Spinal cord (tissue), 10 donors: ENCODE results near the gene CXCL14. TPM values are rescaled to one million over a fixed set of nuclear protein-coding genes. Genes with fewer than 3 reads are reported as not detected.

ENCODE experiments used
- DNase-seq, 6 donors: peaks; one replicate each; pipeline versions ENCODE4 v3.0.0 to v3.0.0-alpha.2; 2013 to 2015; ENCODE audit warnings: low spot score in 6 of 6, low read depth in 4 of 6
- H3K27ac ChIP-seq: one replicate; pipeline ENCODE4 v1.5.1; 2013; ENCODE audit warnings: low read depth, low read length, control low read depth
- H3K27me3 ChIP-seq: one replicate; pipeline ENCODE4 v1.6.1; 2013; ENCODE audit warnings: low read length; ENCODE audit not compliant: control insufficient read depth, insufficient read depth
- H3K36me3 ChIP-seq: one replicate; pipeline ENCODE4 v1.6.1; 2013; ENCODE audit warnings: low read length; ENCODE audit not compliant: control insufficient read depth, insufficient read depth
- H3K4me1 ChIP-seq: one replicate; pipeline ENCODE4 v1.6.1; 2013; ENCODE audit warnings: low read length; ENCODE audit not compliant: control insufficient read depth, insufficient read depth
- H3K4me3 ChIP-seq: one replicate; pipeline ENCODE4 v1.5.1; 2013; ENCODE audit warnings: low read depth, low read length, control low read depth
- H3K9me3 ChIP-seq: one replicate; pipeline ENCODE4 v1.6.1; 2013; ENCODE audit warnings: low read length; ENCODE audit not compliant: control insufficient read depth, insufficient read depth
- WGBS: methylation state at CpG from one replicate; pipeline ENCODE4 v1.1.5; 2013; ENCODE audit warnings: missing lambda C conversion rate; ENCODE audit not compliant: insufficient coverage; 5-methylcytosine and 5-hydroxymethylcytosine counted together
- polyA plus RNA-seq, 2 donors: library from polyadenylated mRNA; unstranded; fragments of 120-200 nt; gene quantifications; one replicate each; pipeline ENCODE4 v1.2.1, GENCODE V29; 2013; ENCODE audit not compliant: insufficient read length in 2 of 2
- total RNA-seq, 2 donors: library from RNA; depleted of rRNA in 1 of 2; stranded (reverse); fragments of 120-200 nt in 1 of 2; fragments of >200 nt in 1 of 2; gene quantifications; one replicate each; pipeline versions ENCODE4 v1.2.3 to v1.2.4, GENCODE V29; 2013 to 2014
- donor health status: healthy.

Gene CXCL14
- total and polyA plus RNA-seq, 4 donors = 13.0 to 22.2 (median 18.7) TPM

GRCh38 chr5:135571902-135572301 lies 6.9 kb downstream of the CXCL14 start:
- WGBS = 84% methylated on average over 6 of the region's 9 CpGs
- H3K4me1 ChIP-seq = peaks cover 17% of the 10 kb centered on the region
- no peaks in the 10 kb centered on the region for H3K9me3 ChIP-seq
- H3K27me3 ChIP-seq = peaks cover 14% of the 10 kb centered on the region
- no peak overlapping the region for H3K4me3 ChIP-seq
- DNase-seq = no peak
- no peaks in the 10 kb centered on the region for H3K36me3 ChIP-seq
- H3K27ac ChIP-seq = no peak overlapping the region

DNA sequence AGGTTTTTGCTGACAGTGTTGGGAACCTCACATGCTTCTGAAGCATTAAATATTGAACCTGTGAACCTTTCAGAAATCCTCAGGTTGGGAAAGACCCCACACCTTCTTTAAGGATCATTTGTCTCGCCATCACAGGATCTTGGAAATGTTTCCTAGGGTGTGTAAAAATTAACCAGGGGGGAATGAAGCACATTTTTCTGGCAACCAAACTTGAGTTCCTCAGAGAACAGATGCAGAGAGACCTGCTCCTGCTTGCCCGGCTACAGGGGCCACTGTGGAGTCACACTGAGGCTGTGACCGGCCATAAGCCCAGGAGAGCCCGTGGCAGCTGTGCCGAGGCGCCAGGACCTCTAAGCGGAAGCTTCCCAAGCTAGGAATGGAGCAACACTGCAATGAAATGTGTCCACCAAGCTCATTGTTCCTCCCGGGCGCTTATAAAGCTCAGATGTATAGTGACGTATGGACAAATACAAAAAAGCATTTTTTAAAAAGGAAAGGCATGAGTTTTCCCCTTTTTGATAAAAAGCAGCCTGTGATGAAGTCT lies 7.7 kb downstream of the CXCL14 start:
- peaks cover 17% of the 10 kb centered on the region for H3K4me1 ChIP-seq
- H3K4me3 ChIP-seq = no peak overlapping the region
- no peak for DNase-seq
- no peaks in the 10 kb centered on the region for H3K9me3 ChIP-seq
- WGBS = 61% methylated on average over 8 of the region's 10 CpGs
- peaks cover 7% of the 10 kb centered on the region for H3K27me3 ChIP-seq
- H3K27ac ChIP-seq = no peak overlapping the region
- no peaks in the 10 kb centered on the region for H3K36me3 ChIP-seq

- DNase-seq = no peak
- Histone ChIP-seq H3K4me1 (peaks cover 17% of the 10 kb centered on the region), H3K9me3 (no peaks in the 10 kb centered on the region), H3K36me3 (no peaks in the 10 kb centered on the region), H3K4me3 (no peak overlapping the region), H3K27ac (no peak overlapping the region), H3K27me3 (peaks cover 3% of the 10 kb centered on the region)
- 58% methylated on average over 2 of the region's 3 CpGs for WGBS
These were observed 8.4 kb downstream of the CXCL14 start for GRCh38 chr5:135570453-135570764.

- Histone ChIP-seq H3K36me3 (no peaks in the 10 kb centered on the region), H3K4me3 (no peak overlapping the region), H3K4me1 (peaks cover 17% of the 10 kb centered on the region), H3K27me3 (peaks cover 3% of the 10 kb centered on the region), H3K9me3 (no peaks in the 10 kb centered on the region), H3K27ac (no peak overlapping the region)
- 54% methylated on average over 9 of the region's 10 CpGs for WGBS
- DNase-seq = peak in 1 of 6 donors; percentile 32
These were observed 8.9 kb downstream of the CXCL14 start for GRCh38 chr5:135569755-135570452.

- Histone ChIP-seq H3K4me3 (no peak overlapping the region), H3K9me3 (no peaks in the 10 kb centered on the region), H3K27ac (no peak overlapping the region), H3K4me1 (peaks cover 17% of the 10 kb centered on the region), H3K27me3 (peaks cover 3% of the 10 kb centered on the region), H3K36me3 (no peaks in the 10 kb centered on the region)
- WGBS = 87% methylated on average over 5 of the region's 5 CpGs
- DNase-seq = no peak
These were observed 9.8 kb downstream of the CXCL14 start for GRCh38 chr5:135568923-135569360.

DNA sequence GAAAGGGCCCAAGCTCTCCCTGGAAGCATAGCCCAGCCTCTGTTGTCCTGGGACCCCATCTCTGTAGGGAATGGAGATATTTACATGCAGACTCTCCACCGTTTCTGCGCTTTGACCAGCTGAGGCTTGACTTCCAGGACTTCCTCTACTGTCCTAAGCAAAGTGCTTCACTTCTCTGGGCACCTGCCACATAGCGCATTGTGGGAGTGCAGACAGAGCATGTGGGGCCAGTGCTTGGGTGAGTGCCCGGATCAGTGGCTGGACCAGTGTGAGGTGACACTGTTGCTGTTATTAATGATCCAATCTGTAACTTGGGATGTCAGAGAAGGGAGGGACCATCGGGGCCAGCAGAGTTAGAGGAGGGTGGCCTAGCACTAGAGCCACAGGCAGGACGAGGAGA lies 10.5 kb downstream of the CXCL14 start:
- no peak overlapping the region for H3K4me3 ChIP-seq
- H3K4me1 ChIP-seq = peaks cover 17% of the 10 kb centered on the region
- peaks cover under 1% of the 10 kb centered on the region for H3K27me3 ChIP-seq
- peak in 1 of 6 donors; percentile 59 for DNase-seq
- no peaks in the 10 kb centered on the region for H3K36me3 ChIP-seq
- no peak overlapping the region for H3K27ac ChIP-seq
- 74% methylated on average over 6 of the region's 6 CpGs for WGBS
- H3K9me3 ChIP-seq = no peaks in the 10 kb centered on the region

DNA sequence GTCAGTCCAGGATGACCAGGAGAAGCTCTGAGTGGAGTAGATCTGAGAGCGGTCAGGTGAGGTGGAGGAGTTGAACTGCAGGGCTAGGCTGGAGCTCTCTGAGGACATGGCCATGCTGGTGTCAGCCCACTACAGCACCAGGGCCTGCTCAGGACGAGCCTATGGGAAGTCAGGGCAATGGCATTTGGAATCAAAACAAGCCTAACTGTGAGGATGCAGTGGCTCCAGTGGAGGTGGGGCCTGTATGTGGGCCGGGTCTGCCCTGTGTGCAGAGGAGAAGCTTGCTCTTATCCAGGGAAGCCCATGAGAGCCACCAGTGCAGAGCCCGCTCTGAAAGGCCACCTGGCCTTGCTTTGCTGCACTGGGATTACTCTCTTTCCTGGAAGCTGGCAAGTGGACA lies 11.1 kb downstream of the CXCL14 start:
- no peak overlapping the region for H3K4me3 ChIP-seq
- DNase-seq = no peak
- 64% methylated on average over 4 of the region's 4 CpGs for WGBS
- no peaks in the 10 kb centered on the region for H3K36me3 ChIP-seq
- H3K27me3 ChIP-seq = no peaks in the 10 kb centered on the region
- H3K27ac ChIP-seq = no peak overlapping the region
- H3K4me1 ChIP-seq = peaks cover 17% of the 10 kb centered on the region
- H3K9me3 ChIP-seq = no peaks in the 10 kb centered on the region

DNA sequence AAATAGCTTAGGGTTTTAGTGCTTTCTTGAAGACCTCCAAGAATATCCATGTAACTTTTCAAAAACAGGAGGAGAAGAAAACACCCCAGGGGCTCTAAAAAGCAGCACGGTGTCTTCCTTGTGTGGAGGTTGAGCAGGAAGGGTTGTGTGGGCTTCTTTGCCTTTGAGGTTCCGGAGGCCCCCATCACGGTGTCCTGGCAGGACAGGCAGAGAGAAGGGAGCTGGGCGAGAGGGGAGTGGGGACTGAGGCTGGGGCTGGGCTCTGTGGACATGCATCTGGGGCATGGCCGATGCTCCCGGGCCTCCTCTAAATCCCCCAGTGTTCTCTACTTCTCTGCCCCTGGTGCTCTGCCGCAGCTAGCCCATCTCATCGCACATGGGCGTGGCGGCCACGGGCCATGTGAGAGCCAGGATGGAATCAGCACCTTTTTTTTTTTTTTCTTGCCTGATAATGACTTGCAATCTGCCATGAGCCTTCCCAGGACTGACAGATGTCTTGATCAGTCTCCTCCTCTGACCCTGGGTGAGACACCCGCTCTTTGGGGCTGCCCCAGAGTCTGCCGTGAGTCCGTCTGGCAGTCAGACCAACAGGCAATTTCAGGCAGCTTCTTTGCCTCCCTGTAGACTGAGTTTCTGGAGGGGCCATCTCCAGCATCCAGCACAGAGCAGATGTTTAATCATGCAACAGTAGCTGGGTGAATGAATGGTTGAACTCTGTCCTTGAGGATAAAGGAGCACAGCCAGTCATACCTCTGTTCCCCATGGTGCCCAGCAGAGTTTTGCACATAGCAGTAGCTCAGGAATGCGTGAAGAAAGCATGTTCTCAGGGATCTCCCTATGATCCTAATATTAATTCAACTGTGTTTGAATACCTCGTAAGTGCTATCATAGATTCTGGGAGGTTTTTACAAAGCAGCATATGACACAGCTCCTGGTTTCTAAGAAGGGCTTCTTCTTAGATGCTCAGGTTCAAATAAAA lies 12.1 kb downstream of the CXCL14 start:
- no peak overlapping the region for H3K27ac ChIP-seq
- 96% methylated on average over 9 of the region's 16 CpGs for WGBS
- H3K4me3 ChIP-seq = no peak overlapping the region
- no peak for DNase-seq
- peaks cover 17% of the 10 kb centered on the region for H3K4me1 ChIP-seq
- H3K36me3 ChIP-seq = no peaks in the 10 kb centered on the region
- H3K9me3 ChIP-seq = no peaks in the 10 kb centered on the region
- H3K27me3 ChIP-seq = no peaks in the 10 kb centered on the region

- no peak overlapping the region for H3K4me3 ChIP-seq
- H3K27me3 ChIP-seq = no peaks in the 10 kb centered on the region
- H3K9me3 ChIP-seq = no peaks in the 10 kb centered on the region
- DNase-seq = peak in 1 of 6 donors; percentile 59
- 37% methylated on average over 8 of the region's 16 CpGs for WGBS
- H3K27ac ChIP-seq = no peak overlapping the region
- no peaks in the 10 kb centered on the region for H3K36me3 ChIP-seq
- peaks cover 21% of the 10 kb centered on the region for H3K4me1 ChIP-seq
These were observed 12.9 kb downstream of the CXCL14 start for GRCh38 chr5:135565725-135566421.
